ENCODE measurements around the gene NUBPL. TPM values are rescaled to one million over a fixed set of nuclear protein-coding genes. Genes with fewer than 3 reads are reported as not detected.

NUBPL gene
- total RNA-seq = 10 to 100 TPM; 10.2 to 12.5 TPM

- ChIA-PET CTCF (no interaction called here), POLR2A (no interaction called here)
Observed at GRCh38 chr14:31561155-31561846, at the start of gene NUBPL. TSS of gene NUBPL (plus strand) at chr14:31561404. CDS start at chr14:31561440, 36 bp downstream.

GRCh38 chr14:31527087-31527486 is 34.1 kb upstream of the NUBPL start:
- POLR2A ChIA-PET = interaction anchor here (0.6 kb wide), 1 partner anchor 30 kb away, joined by 3 read pairs; no protein-coding TSS in a partner anchor

GRCh38 chr14:31527546-31527945 is 33.7 kb upstream of the NUBPL start:
- ChIA-PET POLR2A (no interaction called here), CTCF (no interaction called here)

More at GRCh38 chr14:31527087-31527486, 34.1 kb upstream of the NUBPL start:
- CTCF ChIA-PET = no interaction called here

GRCh38 chr14:31529053-31529452 is 32.2 kb upstream of the NUBPL start:
- ChIA-PET POLR2A (no interaction called here), CTCF (no interaction called here)

- POLR2A ChIA-PET = no interaction called here
Observed at GRCh38 chr14:31530136-31530535, 31.1 kb upstream of the NUBPL start.

GRCh38 chr14:31536201-31536960 is 24.8 kb upstream of the NUBPL start:
- POLR2A ChIA-PET = no interaction called here
- CTCF ChIA-PET = no interaction called here

More at GRCh38 chr14:31530136-31530535, 31.1 kb upstream of the NUBPL start:
- CTCF ChIA-PET = no interaction called here

- ChIA-PET CTCF (no interaction called here), POLR2A (no interaction called here)
Observed at GRCh38 chr14:31541702-31542101, 19.5 kb upstream of the NUBPL start.

- POLR2A ChIA-PET = no interaction called here
- CTCF ChIA-PET = no interaction called here
Observed at GRCh38 chr14:31543969-31544799, 17.0 kb upstream of the NUBPL start.

GRCh38 chr14:31544816-31545215 is 16.4 kb upstream of the NUBPL start:
- CTCF ChIA-PET = interaction anchor here (0.6 kb wide), 1 partner anchor 491 kb away, joined by 3 read pairs; no protein-coding TSS in a partner anchor
- POLR2A ChIA-PET = no interaction called here

GRCh38 chr14:31545328-31545727 is 15.9 kb upstream of the NUBPL start:
- ChIA-PET CTCF (interaction anchor here (0.6 kb wide), 1 partner anchor 491 kb away, joined by 3 read pairs; no protein-coding TSS in a partner anchor), POLR2A (no interaction called here)

- POLR2A ChIA-PET = no interaction called here
Observed at GRCh38 chr14:31549817-31550216, 11.4 kb upstream of the NUBPL start.

GRCh38 chr14:31550589-31550988 is 10.6 kb upstream of the NUBPL start:
- CTCF ChIA-PET = interaction anchor here (1.0 kb wide), 1 partner anchor 20 kb away, joined by 3 read pairs; no protein-coding TSS in a partner anchor
- POLR2A ChIA-PET = no interaction called here

More at GRCh38 chr14:31549817-31550216, 11.4 kb upstream of the NUBPL start:
- CTCF ChIA-PET = interaction anchor here (1.0 kb wide), 1 partner anchor 21 kb away, joined by 3 read pairs; no protein-coding TSS in a partner anchor

GRCh38 chr14:31556191-31556590 is 5.0 kb upstream of the NUBPL start:
- CTCF ChIA-PET = no interaction called here
- POLR2A ChIA-PET = interaction anchor here (0.6 kb wide), 1 partner anchor 29 kb away, joined by 3 read pairs; no protein-coding TSS in a partner anchor

GRCh38 chr14:31559939-31560338 is 1.3 kb upstream of the NUBPL start:
- ChIA-PET POLR2A (no interaction called here), CTCF (no interaction called here)

GRCh38 chr14:31560759-31561154 is 447 bp upstream of the NUBPL start:
- CTCF ChIA-PET = no interaction called here
- POLR2A ChIA-PET = no interaction called here

- ChIA-PET CTCF (no interaction called here), POLR2A (no interaction called here)
Observed at GRCh38 chr14:31564194-31564593, 3.0 kb downstream of the NUBPL start.

- ChIA-PET POLR2A (no interaction called here), CTCF (interaction anchor here (0.5 kb wide), 1 partner anchor 529 kb away, joined by 3 read pairs; no protein-coding TSS in a partner anchor)
Observed at GRCh38 chr14:31566456-31566855, 5.3 kb downstream of the NUBPL start.

GRCh38 chr14:31567655-31568054 is 6.5 kb downstream of the NUBPL start:
- CTCF ChIA-PET = no interaction called here
- POLR2A ChIA-PET = no interaction called here

GRCh38 chr14:31568161-31568560 is 7.0 kb downstream of the NUBPL start:
- POLR2A ChIA-PET = no interaction called here

GRCh38 chr14:31568671-31569070 is 7.5 kb downstream of the NUBPL start:
- POLR2A ChIA-PET = no interaction called here
- CTCF ChIA-PET = no interaction called here

More at GRCh38 chr14:31568161-31568560, 7.0 kb downstream of the NUBPL start:
- CTCF ChIA-PET = no interaction called here
